Smooth muscle cell (in vitro differentiated cells): ENCODE measurements around the gene SYNE1. TPM values are rescaled to one million over a fixed set of nuclear protein-coding genes. Genes with fewer than 3 reads are reported as not detected.

ENCODE experiments used
- DNase-seq: peaks from one replicate; lab custom pipeline; 2025; ENCODE audit not compliant: unreplicated experiment; lab: John Stamatoyannopoulos, UW
- H2AFZ ChIP-seq: fragments of 200-600 bp; sonication (generic); 2 replicates; pipeline ENCODE4 v1.6.0; 2016; ENCODE audit warnings: antibody characterized with exemption, low read depth, mild to moderate bottlenecking
- H3F3A ChIP-seq: fragments of 200-600 bp; sonication (generic); 2 replicates; pipeline ENCODE4 v1.6.0; 2017; ENCODE audit warnings: antibody characterized with exemption, low read depth
- H3K27ac ChIP-seq: fragments of 200-600 bp; sonication (generic); 2 replicates; pipeline ENCODE4 v1.5.1; 2016; ENCODE audit warnings: low read depth, mild to moderate bottlenecking
- H3K27me3 ChIP-seq: fragments of 200-600 bp; sonication (generic); 2 replicates; pipeline ENCODE4 v1.6.1; 2016; ENCODE audit warnings: low read depth, mild to moderate bottlenecking
- H3K36me3 ChIP-seq: fragments of 200-600 bp; sonication (generic); 2 replicates; pipeline ENCODE4 v1.5.1; 2016; ENCODE audit warnings: low read depth
- H3K4me1 ChIP-seq: fragments of 200-600 bp; sonication (generic); 2 replicates; pipeline ENCODE4 v1.5.1; 2016; ENCODE audit warnings: low read depth
- H3K4me2 ChIP-seq: fragments of 200-600 bp; sonication (generic); 2 replicates; pipeline ENCODE4 v1.6.0; 2016; ENCODE audit warnings: mild to moderate bottlenecking
- H3K4me3 ChIP-seq: fragments of 200-600 bp; sonication (generic); 2 replicates; pipeline ENCODE4 v1.5.1; 2016; ENCODE audit warnings: mild to moderate bottlenecking
- H3K79me2 ChIP-seq: fragments of 200-600 bp; sonication (generic); 2 replicates; pipeline ENCODE4 v1.6.0; 2016; ENCODE audit warnings: low read depth, mild to moderate bottlenecking
- H3K9ac ChIP-seq: fragments of 200-600 bp; sonication (generic); 2 replicates; pipeline ENCODE4 v1.6.0; 2016; ENCODE audit warnings: low read depth
- H3K9me3 ChIP-seq: fragments of 200-600 bp; sonication (generic); replicated peaks from 2 replicates; pipeline ENCODE4 v1.5.1; 2016; ENCODE audit warnings: low read depth
- H4K20me1 ChIP-seq: fragments of 200-600 bp; sonication (generic); 2 replicates; pipeline ENCODE4 v1.6.0; 2016; ENCODE audit warnings: low read depth
- WGBS: methylation state at CpG from one replicate; pipeline ENCODE4 v1.1.7; 2016; ENCODE audit warnings: low lambda C conversion rate; 5-methylcytosine and 5-hydroxymethylcytosine counted together
- polyA plus RNA-seq: library from polyadenylated mRNA; unstranded; fragments of >200 nt; fragmentation: Nextera tagmentation; extraction: Ambion mirVana; gene quantifications from 2 replicates; pipeline ENCODE4 v1.2.1, GENCODE V29; 2016
- total RNA-seq: library from RNA; depleted of rRNA; stranded (reverse); fragments of >200 nt; gene quantifications from 2 replicates; pipeline ENCODE4 v1.2.3, GENCODE V29; 2014
- TF ChIP-seq, protein P1 (sequence below): fragments of 200-600 bp; sonication (generic); IDR thresholded peaks from 2 replicates; pipeline ENCODE4 v1.5.1; 2017; ENCODE audit warnings: borderline replicate concordance, mild to moderate bottlenecking, antibody characterized with exemption; ENCODE audit not compliant: insufficient read depth, poor library complexity, severe bottlenecking

Gene SYNE1
- total and polyA plus RNA-seq, 2 experiments from 2014 or later, result 18.2 to 56.2 TPM

DNA sequence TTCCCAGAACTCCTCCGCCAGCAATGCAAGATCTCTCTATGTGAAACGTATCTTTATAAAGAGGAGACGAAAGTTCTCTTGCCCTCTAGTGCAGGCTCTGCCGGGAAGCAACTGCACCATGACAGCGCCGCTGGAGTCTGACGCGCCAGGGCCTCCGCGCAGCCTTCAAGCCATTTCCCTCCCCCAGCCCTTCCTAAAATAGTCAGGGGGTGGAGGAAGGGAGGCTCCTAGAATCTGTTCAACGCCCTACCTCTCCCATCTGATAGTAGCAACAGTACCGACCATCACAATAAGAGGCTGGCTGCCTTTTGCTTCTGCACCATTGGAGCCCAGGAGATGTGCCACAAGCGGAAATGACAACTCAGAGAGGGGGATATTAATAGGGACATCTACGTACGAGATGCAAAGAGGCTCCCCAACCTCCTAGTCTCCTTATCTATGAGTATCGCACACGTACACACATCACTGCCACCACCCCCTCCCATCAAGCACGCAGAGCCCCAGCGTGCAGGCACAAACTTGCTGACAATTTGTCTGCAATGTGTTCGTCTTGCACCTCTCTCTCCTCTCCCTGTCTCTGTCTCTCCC, 1.0 kb downstream of the SYNE1 start:
- Histone ChIP-seq H3K4me2 (peak overlapping the region; percentile 97), H3K27ac (no peak overlapping the region), H3K4me3 (peak overlapping the region; percentile 53), H3K9me3 (no peaks in the 10 kb centered on the region), H4K20me1 (no peaks in the 10 kb centered on the region), H3F3A (no peaks in the 10 kb centered on the region), H3K27me3 (peaks cover 56% of the 10 kb centered on the region), H3K9ac (no peak overlapping the region), H3K4me1 (peaks cover 4% of the 10 kb centered on the region), H2AFZ (peak overlapping the region; percentile 68), H3K36me3 (no peaks in the 10 kb centered on the region), H3K79me2 (no peaks in the 10 kb centered on the region)
- WGBS, result 1% methylated on average over 20 of the region's 20 CpGs
- TF ChIP-seq, protein P1, sequence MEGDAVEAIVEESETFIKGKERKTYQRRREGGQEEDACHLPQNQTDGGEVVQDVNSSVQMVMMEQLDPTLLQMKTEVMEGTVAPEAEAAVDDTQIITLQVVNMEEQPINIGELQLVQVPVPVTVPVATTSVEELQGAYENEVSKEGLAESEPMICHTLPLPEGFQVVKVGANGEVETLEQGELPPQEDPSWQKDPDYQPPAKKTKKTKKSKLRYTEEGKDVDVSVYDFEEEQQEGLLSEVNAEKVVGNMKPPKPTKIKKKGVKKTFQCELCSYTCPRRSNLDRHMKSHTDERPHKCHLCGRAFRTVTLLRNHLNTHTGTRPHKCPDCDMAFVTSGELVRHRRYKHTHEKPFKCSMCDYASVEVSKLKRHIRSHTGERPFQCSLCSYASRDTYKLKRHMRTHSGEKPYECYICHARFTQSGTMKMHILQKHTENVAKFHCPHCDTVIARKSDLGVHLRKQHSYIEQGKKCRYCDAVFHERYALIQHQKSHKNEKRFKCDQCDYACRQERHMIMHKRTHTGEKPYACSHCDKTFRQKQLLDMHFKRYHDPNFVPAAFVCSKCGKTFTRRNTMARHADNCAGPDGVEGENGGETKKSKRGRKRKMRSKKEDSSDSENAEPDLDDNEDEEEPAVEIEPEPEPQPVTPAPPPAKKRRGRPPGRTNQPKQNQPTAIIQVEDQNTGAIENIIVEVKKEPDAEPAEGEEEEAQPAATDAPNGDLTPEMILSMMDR, result no peak
- DNase-seq, result no peak

DNA sequence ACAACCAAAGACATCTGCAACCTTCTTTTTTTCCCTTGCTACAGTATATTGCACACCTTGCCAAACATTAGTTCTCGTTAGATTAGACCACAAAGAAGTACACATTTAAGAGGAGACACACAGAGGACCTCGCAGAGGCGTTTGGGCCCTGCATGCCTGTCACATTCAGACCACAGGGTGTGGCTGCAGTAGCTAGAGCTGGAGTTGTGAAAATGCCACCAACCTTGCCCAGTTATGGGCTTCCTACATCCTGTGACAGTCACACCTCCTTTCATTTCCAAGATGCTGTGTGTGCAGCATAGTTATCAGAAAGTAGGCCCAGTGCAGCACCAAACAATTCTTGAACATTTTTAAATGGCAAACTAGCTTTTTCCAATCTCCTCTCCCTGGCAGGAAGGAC, 2.4 kb downstream of the SYNE1 start:
- Histone ChIP-seq H3K27ac (no peak overlapping the region), H2AFZ (no peak overlapping the region), H3K27me3 (peaks cover 60% of the 10 kb centered on the region), H3K4me3 (no peak overlapping the region), H3K4me1 (peaks cover 4% of the 10 kb centered on the region), H3K9ac (no peak overlapping the region), H3K9me3 (no peaks in the 10 kb centered on the region), H3K79me2 (no peaks in the 10 kb centered on the region), H3F3A (no peaks in the 10 kb centered on the region), H3K4me2 (no peak overlapping the region), H4K20me1 (no peaks in the 10 kb centered on the region), H3K36me3 (no peaks in the 10 kb centered on the region)
- 88% methylated on average over 3 of the region's 3 CpGs for WGBS
- no peak for DNase-seq
- TF ChIP-seq, protein P1, result no peak

- no peaks in the 10 kb centered on the region for H3K36me3 ChIP-seq
- H3K4me2 ChIP-seq, result no peak overlapping the region
- H3K27ac ChIP-seq, result no peak overlapping the region
- H3K9me3 ChIP-seq, result no peaks in the 10 kb centered on the region
- no peak overlapping the region for H3K4me3 ChIP-seq
- H3K27me3 ChIP-seq, result peaks cover 47% of the 10 kb centered on the region
- TF ChIP-seq, protein P1, result no peak
- H2AFZ ChIP-seq, result no peak overlapping the region
- peaks cover 4% of the 10 kb centered on the region for H3K4me1 ChIP-seq
- H3K79me2 ChIP-seq, result no peaks in the 10 kb centered on the region
- no peak overlapping the region for H3K9ac ChIP-seq
- DNase-seq, result no peak
- WGBS, result 92% methylated on average over 2 of the region's 2 CpGs
- H4K20me1 ChIP-seq, result no peaks in the 10 kb centered on the region
- no peaks in the 10 kb centered on the region for H3F3A ChIP-seq
These were observed 4.9 kb downstream of the SYNE1 start for GRCh38 chr6:152632121-152632782.

GRCh38 chr6:152631376-152631775, 5.8 kb downstream of the SYNE1 start:
- Histone ChIP-seq H3K4me3 (no peak overlapping the region), H3K27ac (no peak overlapping the region), H3K9me3 (no peaks in the 10 kb centered on the region), H2AFZ (no peak overlapping the region), H3K36me3 (no peaks in the 10 kb centered on the region), H3F3A (no peaks in the 10 kb centered on the region), H3K9ac (no peak overlapping the region), H3K27me3 (peaks cover 38% of the 10 kb centered on the region), H3K4me1 (peaks cover 4% of the 10 kb centered on the region), H3K4me2 (no peak overlapping the region), H4K20me1 (no peaks in the 10 kb centered on the region), H3K79me2 (no peaks in the 10 kb centered on the region)
- DNase-seq, result no peak
- TF ChIP-seq, protein P1, result no peak
- WGBS, result 91% methylated on average over 3 of the region's 3 CpGs
